Ishikawa (cell line): ENCODE measurements around the gene SCN2B.

ENCODE experiments used
- FOXM1 ChIP-seq: IDR thresholded peaks from 2 replicates; pipeline ENCODE4 v1.6.1; 2012; ENCODE audit warnings: low read depth, borderline replicate concordance
- RAD21 ChIP-seq: IDR thresholded peaks from 2 replicates; pipeline ENCODE4 v1.6.1; 2012; ENCODE audit warnings: low read depth

DNA sequence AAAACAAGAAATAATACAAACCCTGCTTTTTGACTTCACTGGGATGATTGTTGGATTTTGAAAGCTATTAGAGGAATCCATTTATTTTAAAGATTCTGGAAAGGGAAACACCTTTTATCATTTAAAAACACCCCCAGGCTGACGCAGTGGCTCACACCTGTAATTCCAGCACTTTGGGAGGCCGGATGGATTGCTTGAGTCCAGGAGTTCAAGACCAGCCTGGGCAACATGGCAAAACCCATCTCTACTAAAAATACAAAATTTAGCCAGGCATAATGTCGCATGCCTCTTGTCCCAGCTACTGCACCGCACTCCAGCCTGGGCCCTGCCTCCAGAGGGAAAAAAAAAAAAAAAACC lies 317 bp upstream of the SCN2B start:
- no peak for TF ChIP-seq RAD21
- TF ChIP-seq FOXM1 = no peak
